K562 (cell line): Measurements from ENCODE around the gene CUL9. TPM values are rescaled to one million over a fixed set of nuclear protein-coding genes. Genes with fewer than 3 reads are reported as not detected.

Experiments
- ATAC-seq: fragments of 200-7000 bp; cut with Tn5 transposase; 3 replicates; pipeline ENCODE4 v1.9.1; 2020; ENCODE audit warnings: moderate library complexity
- BruUV-seq: library from RNA; stranded (reverse); fragments of 400-500 nt; replicated peaks from 2 replicates; lab custom pipeline; 2021; lab: Mats Ljungman, UMichigan
- CTCF ChIA-PET: fragments of 300-600 bp; formaldehyde crosslinking; extraction: SDS; loops from one replicate; lab custom pipeline; 2021; ENCODE audit warnings: low intra/inter-chr PET ratio; lab: Yijun Ruan, JAX
- POLR2A ChIA-PET: fragments of 300-600, 350-650 bp; sonication (Branson Sonifier 250); formaldehyde crosslinking; extraction: SDS; loops from one replicate; lab custom pipeline; 2021; ENCODE audit warnings: antibody characterized with exemption, inconsistent platforms; lab: Yijun Ruan, JAX
- DNase-seq, 4 experiments: peaks; one replicate each; pipeline versions ENCODE4 v3.0.0 to v3.0.0-alpha.2; 2011 to 2018; ENCODE audit warnings: low spot score in 3 of 4, mixed read lengths in 3 of 4; ENCODE audit errors: extremely low read depth in 1 of 4
- FAIRE-seq: peaks from 2 replicates; lab custom pipeline; 2011; peaks lifted over from hg19 to GRCh38; lab: Jason Lieb, UNC
- H2AFZ ChIP-seq: 2 replicates; pipeline ENCODE4 v1.6.0; 2011; ENCODE audit warnings: low read depth, low read length, control low read depth, inconsistent platforms
- H3K27ac ChIP-seq: fragments of 200-600 bp; 3 replicates; pipeline ENCODE4 v1.8.0; 2011; ENCODE audit warnings: low read depth, mild to moderate bottlenecking, control low read depth, inconsistent platforms, low read length, moderate library complexity, mixed read lengths; ENCODE audit errors: extremely low read depth
- H3K27me3 ChIP-seq, 2 experiments: fragments of 300-600 bp in 1 of 2; 2 replicates in 1 of 2; 3 replicates in 1 of 2; pipeline versions ENCODE4 v1.6.0 to v1.8.0; 2011; ENCODE audit warnings: inconsistent platforms in 2 of 2, low read length in 2 of 2, mild to moderate bottlenecking in 1 of 2, mixed read lengths in 1 of 2, moderate library complexity in 1 of 2; ENCODE audit not compliant: control insufficient read depth in 2 of 2, insufficient read depth in 2 of 2
- H3K36me3 ChIP-seq: fragments of 300-600 bp; 3 replicates; pipeline ENCODE4 v1.8.0; 2011; ENCODE audit warnings: mild to moderate bottlenecking, low read length, inconsistent platforms; ENCODE audit not compliant: control insufficient read depth, insufficient read depth
- H3K4me1 ChIP-seq, 2 experiments: fragments of 200-600 bp in 1 of 2; replicated peaks in 1 of 2; 2 replicates in 1 of 2; 3 replicates in 1 of 2; pipeline versions ENCODE4 v1.5.1 to v1.8.0; 2011; ENCODE audit warnings: inconsistent platforms in 2 of 2, low read length in 2 of 2, mild to moderate bottlenecking in 1 of 2, mixed read lengths in 1 of 2, moderate library complexity in 1 of 2; ENCODE audit not compliant: control insufficient read depth in 2 of 2, insufficient read depth in 2 of 2
- H3K4me2 ChIP-seq: 2 replicates; pipeline ENCODE4 v1.6.1; 2011; ENCODE audit warnings: low read length, control low read depth, inconsistent platforms, mixed read lengths; ENCODE audit not compliant: insufficient read depth
- H3K4me3 ChIP-seq: fragments of 200-600 bp; sonication (generic), shearing (Covaris generic); 2 replicates; pipeline ENCODE4 v1.5.1; 2016; ENCODE audit warnings: control low read depth, inconsistent platforms
- H3K79me2 ChIP-seq: fragments of 200-600 bp; 3 replicates; pipeline ENCODE4 v1.8.0; 2011; ENCODE audit warnings: low read length, inconsistent platforms; ENCODE audit not compliant: control insufficient read depth, insufficient read depth
- H3K9ac ChIP-seq, 2 experiments: 2 replicates each; pipeline versions ENCODE4 v1.6.0 to v1.6.1; 2011; ENCODE audit warnings: low read depth in 2 of 2, low read length in 2 of 2, control low read depth in 1 of 2, inconsistent platforms in 1 of 2, mild to moderate bottlenecking in 1 of 2, mixed read lengths in 1 of 2; ENCODE audit not compliant: insufficient read depth in 1 of 2
- H3K9me1 ChIP-seq: one replicate; pipeline ENCODE4 v1.6.0; 2011; ENCODE audit warnings: inconsistent platforms, mild to moderate bottlenecking, low read length, moderate library complexity; ENCODE audit not compliant: control insufficient read depth, insufficient read depth
- H3K9me3 ChIP-seq: replicated peaks from 2 replicates; pipeline ENCODE4 v1.5.1; 2011; ENCODE audit warnings: low read depth, low read length, inconsistent platforms; ENCODE audit not compliant: control insufficient read depth, insufficient read depth
- H4K20me1 ChIP-seq: replicated peaks from 2 replicates; pipeline ENCODE4 v1.6.1; 2011; ENCODE audit warnings: low read length, inconsistent platforms, mixed read lengths; ENCODE audit not compliant: control insufficient read depth, insufficient read depth
- EZH2 ChIP-seq: IDR thresholded peaks from 2 replicates; pipeline ENCODE4 v1.6.1; 2012; ENCODE audit warnings: low read depth, mild to moderate bottlenecking, inconsistent platforms, low read length, borderline replicate concordance
- SPI1 ChIP-seq: IDR thresholded peaks from 2 replicates; pipeline ENCODE4 v1.6.1; 2011; ENCODE audit warnings: low read depth, low read length, control low read depth, borderline replicate concordance
- ZNF764 ChIP-seq: fragments of 250-450 bp; sonication (Bioruptor Pico); IDR thresholded peaks from 2 replicates; pipeline ENCODE4 v1.4.0; 2020; ENCODE audit warnings: low read depth, mild to moderate bottlenecking, moderate library complexity
- ZNF785 ChIP-seq: fragments of 250-450 bp; sonication (Bioruptor Pico); IDR thresholded peaks from 2 replicates; pipeline ENCODE4 v1.4.0; 2020; ENCODE audit warnings: mild to moderate bottlenecking
- ZSCAN32 ChIP-seq: fragments of 450-650 bp; formaldehyde crosslinking; IDR thresholded peaks from 2 replicates; pipeline ENCODE4 v1.4.0; 2020; ENCODE audit warnings: mild to moderate bottlenecking, moderate library complexity
- WGBS: fragments of 100-300 bp; shearing (Covaris generic); methylation state at CpG from one replicate; pipeline ENCODE4 v1.1.6; 2016; ENCODE audit warnings: low coverage, mixed read lengths; ENCODE audit not compliant: insufficient coverage; ENCODE audit errors: missing lambda C conversion rate; 5-methylcytosine and 5-hydroxymethylcytosine counted together
- in situ Hi-C: fragments of 300-500 bp; cut with MboI; formaldehyde crosslinking; loops from 4 replicates; pipeline ENCODE4 v1.15.0; 2018; ENCODE audit warnings: inconsistent platforms, mixed read lengths
- intact Hi-C: fragments of 100-400 bp; cut with micrococcal nuclease; formaldehyde crosslinking; loops from 2 replicates; pipeline ENCODE4 v1.14.2; 2022
- polyA plus RNA-seq, 8 experiments: library from polyadenylated mRNA; depleted of rRNA in 4 of 8; stranded (reverse) in 5 of 8; unstranded in 3 of 8; fragments of >200 nt; fragmentation: Nextera tagmentation in 2 of 8; fragmentation: Illumina TruSeq in 1 of 8; extraction: Ambion mirVana in 2 of 8; extraction: Trizol in 1 of 8; gene quantifications; 2 replicates each; pipeline versions ENCODE4 v1.2.1 to v1.2.3, GENCODE V29; 2011 to 2014; ENCODE audit warnings: inconsistent platforms in 1 of 8, missing spikeins in 1 of 8
- total RNA-seq, 7 experiments: library from RNA; depleted of rRNA in 6 of 7; stranded (reverse); fragments of >200 nt in 6 of 7; fragmentation: Illumina TruSeq in 2 of 7; extraction: Trizol in 2 of 7; gene quantifications; 2 replicates each; pipeline versions ENCODE4 v1.2.1 to v1.2.3, GENCODE V29; 2011 to 2021; ENCODE audit warnings: low replicate concordance in 1 of 7

CUL9 gene
- total and polyA plus RNA-seq, 9 of the 15 experiments (the other 6 are each of a cell fraction or from before 2014, with no cell fraction given) = 0.50 to 20.7 (median 6.6) TPM

GRCh38 chr6:43254846-43255245 lies 72.8 kb downstream of the CUL9 start:
- no peak overlapping the region for H3K4me3 ChIP-seq
- no peaks in the 10 kb centered on the region for H3K79me2 ChIP-seq
- no peak overlapping the region for H3K27ac ChIP-seq
- in situ Hi-C loops (no loop called here), intact Hi-C loops (no loop called here)
- ChIA-PET POLR2A (interaction anchor here (0.7 to 1.0 kb wide), 2 partner anchors 11 to 268 kb away, joined by 3 read pairs; no protein-coding TSS in a partner anchor), CTCF (interaction anchor here (0.5 kb wide), 1 partner anchor 1093 kb away, joined by 3 read pairs; no protein-coding TSS in a partner anchor)
- no TSS peak for BruUV-seq
- H3K36me3 ChIP-seq = no peaks in the 10 kb centered on the region
- H3K4me2 ChIP-seq = no peak overlapping the region
- H3K4me1 ChIP-seq = peaks cover 0 to 15% of the 10 kb centered on the region in 2 experiments; a peak in 2 of 5 replicates
- no peak for TF ChIP-seq ZSCAN32 (CRISPR knock-in tag)
- TF ChIP-seq ZNF764 (CRISPR knock-in tag) = no peak
- TF ChIP-seq ZNF785 = no peak
- no peaks in the 10 kb centered on the region for H3K9me1 ChIP-seq
- ATAC-seq = no peak
- H3K9me3 ChIP-seq = no peaks in the 10 kb centered on the region
- 8% methylated on average over 11 of the region's 11 CpGs for WGBS
- no peak for FAIRE-seq
- peaks cover 64 to 91% of the 10 kb centered on the region in 2 experiments for H3K27me3 ChIP-seq
- H2AFZ ChIP-seq = no peak overlapping the region
- DNase-seq = no peak
- peaks cover 21% of the 10 kb centered on the region for H4K20me1 ChIP-seq
- H3K9ac ChIP-seq = no peak overlapping the region

GRCh38 chr6:43255408-43256054 lies 73.5 kb downstream of the CUL9 start:
- ATAC-seq = no peak
- ChIA-PET CTCF (interaction anchor here (0.5 kb wide), 1 partner anchor 1092 kb away, joined by 3 read pairs; no protein-coding TSS in a partner anchor), POLR2A (no interaction called here)
- 0% methylated on average over 11 of the region's 11 CpGs for WGBS
- Histone ChIP-seq H3K79me2 (no peaks in the 10 kb centered on the region), H3K36me3 (no peaks in the 10 kb centered on the region), H3K27me3 (peaks cover 62 to 90% of the 10 kb centered on the region in 2 experiments), H4K20me1 (peaks cover 21% of the 10 kb centered on the region), H3K9ac (no peak overlapping the region), H3K9me1 (no peaks in the 10 kb centered on the region), H3K9me3 (no peaks in the 10 kb centered on the region), H3K4me1 (peaks cover 0 to 15% of the 10 kb centered on the region in 2 experiments; a peak in 2 of 5 replicates), H2AFZ (no peak overlapping the region), H3K27ac (no peak overlapping the region), H3K4me2 (no peak overlapping the region), H3K4me3 (no peak overlapping the region)
- in situ Hi-C loops = no loop called here
- TF ChIP-seq EZH2 = 0 out of 2 replicates have a peak, but pooled peaks have one; percentile 25
- TF ChIP-seq SPI1 = no peak
- intact Hi-C loops = no loop called here
- no peak for FAIRE-seq
- no peak for DNase-seq
- BruUV-seq = no TSS peak
